ENCODE results near the gene LIMCH1. TPM values are rescaled to one million over a fixed set of nuclear protein-coding genes. Genes with fewer than 3 reads are reported as not detected.

LIMCH1 gene
- polyA plus RNA-seq, 3 donors = 107 to 120 (median 108) TPM

DNA sequence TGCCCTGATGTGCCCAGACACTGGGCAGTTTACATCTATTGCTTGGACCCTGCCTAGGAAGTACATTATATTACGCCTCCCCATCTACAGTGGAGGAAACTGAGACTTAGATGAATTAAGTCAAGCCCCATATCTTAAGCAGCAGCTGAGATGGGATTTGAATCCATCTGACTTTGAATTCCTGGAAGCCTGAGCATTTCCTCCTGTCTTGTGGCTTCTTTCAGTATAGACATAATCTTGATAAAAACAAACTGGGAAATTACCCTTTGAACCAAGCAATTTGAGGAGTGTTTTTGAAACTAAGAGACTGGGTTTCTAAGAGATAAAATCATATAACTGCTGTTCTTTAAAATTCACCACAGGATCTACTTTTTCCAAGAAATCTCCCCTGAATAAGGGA is 18.6 kb downstream of the LIMCH1 start:
- no peak for DNase-seq (ENCODE audit: low read depth in 3 of 3, low spot score in 2 of 3)

DNA sequence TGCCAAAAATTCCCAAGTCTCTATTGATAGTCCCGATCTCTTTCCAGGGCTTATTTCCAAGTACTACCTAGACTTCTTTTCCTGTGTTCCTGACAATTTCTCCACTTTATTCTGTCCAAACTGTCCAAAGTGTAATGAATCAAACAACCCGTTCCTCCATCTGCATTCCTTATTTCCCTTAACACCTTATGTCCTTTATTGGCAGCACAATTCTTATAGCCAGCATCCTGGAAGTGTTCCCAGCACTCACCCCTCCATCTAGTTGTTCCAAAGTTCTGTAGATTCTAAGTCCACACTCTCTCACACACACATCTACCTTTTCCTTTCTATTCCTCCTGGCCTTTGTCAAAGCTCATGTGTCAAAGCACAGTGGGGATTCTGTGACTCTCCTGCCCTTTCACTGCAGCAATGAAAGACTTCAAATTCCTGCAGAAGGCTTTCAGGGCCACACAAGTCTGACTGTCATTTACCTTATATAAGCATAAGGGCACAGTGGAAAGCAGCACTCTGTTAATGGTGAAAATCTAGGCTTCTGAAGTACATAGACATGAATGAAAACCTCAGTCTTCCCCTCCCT is 22.1 kb downstream of the LIMCH1 start:
- no peak for DNase-seq (ENCODE audit: low read depth in 3 of 3, low spot score in 2 of 3)

GRCh38 chr4:41561244-41561643 is 23.3 kb downstream of the LIMCH1 start:
- no peak for DNase-seq (ENCODE audit: low read depth in 3 of 3, low spot score in 2 of 3)

DNA sequence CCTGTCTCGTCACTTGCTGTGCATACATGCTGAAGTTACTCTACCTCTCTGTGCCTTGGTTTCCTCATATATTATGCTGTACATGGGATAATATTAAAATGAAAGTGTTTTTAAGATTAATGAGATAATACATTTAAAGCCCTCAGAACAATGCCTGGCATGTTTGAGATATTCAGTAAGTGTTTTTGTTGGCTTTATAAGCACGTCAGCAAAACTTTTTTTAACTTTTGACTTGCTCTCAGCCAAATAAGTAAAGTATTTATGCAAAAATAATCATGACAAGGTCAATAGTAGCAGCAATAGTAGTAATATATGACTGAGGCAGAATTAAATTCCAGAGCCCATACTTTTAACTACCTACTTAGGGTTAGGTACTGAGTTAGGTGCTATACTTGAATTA is 29.2 kb downstream of the LIMCH1 start:
- no peak for DNase-seq (ENCODE audit: low read depth in 3 of 3, low spot score in 2 of 3)

DNA sequence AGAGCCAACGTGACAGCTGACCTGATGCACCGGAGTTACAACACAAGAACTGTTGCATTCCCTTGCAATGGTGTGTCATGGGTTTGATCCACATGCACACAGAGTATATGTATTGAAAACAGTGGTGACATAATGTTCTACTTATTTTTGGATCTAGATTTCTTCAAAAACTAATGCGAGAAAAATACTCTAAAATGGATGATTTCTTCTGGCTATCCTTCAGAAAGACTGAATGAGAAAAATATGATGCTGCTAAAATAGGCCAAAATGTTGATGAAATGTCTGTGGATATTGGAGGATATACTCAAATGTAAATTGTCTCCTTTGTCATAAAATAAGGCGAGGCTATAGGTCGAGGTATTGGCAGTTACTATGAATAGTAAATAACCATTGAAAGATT is 30.4 kb downstream of the LIMCH1 start:
- DNase-seq (ENCODE audit: low read depth in 3 of 3, low spot score in 2 of 3) = no peak

DNA sequence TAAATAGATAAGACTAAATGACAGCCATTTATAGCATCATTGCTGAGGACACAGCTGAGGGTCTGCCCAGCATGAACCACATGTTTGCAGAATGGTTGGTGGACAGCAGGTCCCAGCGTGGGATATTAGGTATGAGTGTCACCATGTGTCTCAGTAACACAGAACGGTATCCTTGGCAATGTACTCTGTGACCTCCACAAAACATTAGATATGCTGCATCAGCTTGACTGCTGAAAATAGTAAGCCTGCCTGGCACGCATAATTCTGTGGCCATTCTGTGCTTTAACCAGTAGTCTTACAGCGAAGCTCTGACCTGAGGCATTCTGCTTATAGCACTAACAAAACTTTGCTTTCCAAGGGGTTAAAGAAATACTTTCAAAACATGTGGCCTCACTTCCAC is 32.0 kb downstream of the LIMCH1 start:
- no peak for DNase-seq (ENCODE audit: low read depth in 3 of 3, low spot score in 2 of 3)

GRCh38 chr4:41571422-41571821 is 33.5 kb downstream of the LIMCH1 start:
- DNase-seq (ENCODE audit: low read depth in 3 of 3, low spot score in 2 of 3) = no peak

- no peak for DNase-seq (ENCODE audit: low read depth in 3 of 3, low spot score in 2 of 3)
These were observed 34.6 kb downstream of the LIMCH1 start for GRCh38 chr4:41572516-41572915.

GRCh38 chr4:41572956-41573355 is 35.0 kb downstream of the LIMCH1 start:
- no peak for DNase-seq (ENCODE audit: low read depth in 3 of 3, low spot score in 2 of 3)

- no peak for DNase-seq (ENCODE audit: low read depth in 3 of 3, low spot score in 2 of 3)
These were observed 35.6 kb downstream of the LIMCH1 start for GRCh38 chr4:41573502-41574001.

DNA sequence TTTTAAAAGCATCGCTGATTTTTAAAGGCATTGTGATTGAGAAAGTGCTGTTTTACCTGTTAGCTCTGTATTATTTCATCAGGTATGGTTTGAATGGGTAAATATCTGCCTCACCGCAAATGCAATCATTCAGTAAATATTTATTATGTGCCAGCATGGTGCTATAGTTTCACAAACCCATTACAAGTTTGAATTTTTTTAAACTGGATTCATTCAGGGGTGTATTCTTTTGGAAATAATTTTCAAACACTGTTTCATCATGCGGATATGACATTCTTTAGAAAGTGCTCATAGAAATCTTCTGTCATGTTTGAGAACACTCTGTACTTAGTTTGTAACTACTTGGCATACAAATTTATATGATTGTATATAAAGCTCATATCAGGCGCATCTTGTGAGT is 37.2 kb downstream of the LIMCH1 start:
- no peak for DNase-seq (ENCODE audit: low read depth in 3 of 3, low spot score in 2 of 3)

DNA sequence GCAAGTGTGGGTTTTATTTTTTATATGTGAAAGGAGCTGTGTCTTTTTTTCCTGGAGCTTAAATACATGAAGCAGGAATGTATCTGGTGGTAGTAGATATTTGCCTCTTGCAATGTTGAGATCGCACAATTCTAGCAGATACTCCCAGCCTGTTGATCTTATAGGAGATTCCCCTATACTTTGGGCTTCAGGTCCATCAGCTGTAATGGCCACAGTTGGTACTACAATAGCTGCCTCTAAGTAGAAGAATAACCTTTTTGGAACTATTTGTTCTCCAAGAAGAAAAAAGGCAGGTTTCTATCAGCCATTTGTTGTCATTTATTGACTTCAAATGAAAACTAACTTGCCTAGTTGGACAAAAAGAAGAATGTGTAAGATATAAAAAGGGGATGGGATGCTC is 37.7 kb downstream of the LIMCH1 start:
- DNase-seq (ENCODE audit: low read depth in 3 of 3, low spot score in 2 of 3) = no peak

- no peak for DNase-seq (ENCODE audit: low read depth in 3 of 3, low spot score in 2 of 3)
These were observed 41.1 kb downstream of the LIMCH1 start for GRCh38 chr4:41579043-41579442.

DNA sequence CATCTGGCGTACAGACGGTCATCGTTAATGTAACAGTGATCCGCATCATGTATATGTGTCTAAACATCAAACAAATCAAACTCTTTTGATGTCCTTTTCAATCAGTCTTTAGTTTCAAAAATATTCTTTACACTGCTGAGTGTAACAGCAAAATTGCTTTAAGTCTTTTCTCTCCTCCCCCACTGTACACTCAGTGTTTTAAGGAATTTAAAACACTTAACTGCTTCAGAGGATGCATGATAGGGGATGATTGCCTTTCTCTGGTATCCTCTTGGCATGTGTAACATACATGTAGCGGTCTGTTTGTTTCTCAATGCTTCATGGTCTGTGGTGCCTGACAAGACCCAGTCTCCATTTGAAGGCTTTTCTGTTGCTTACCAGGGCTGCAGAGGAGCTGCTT is 41.6 kb downstream of the LIMCH1 start:
- no peak for DNase-seq (ENCODE audit: low read depth in 3 of 3, low spot score in 2 of 3)

DNA sequence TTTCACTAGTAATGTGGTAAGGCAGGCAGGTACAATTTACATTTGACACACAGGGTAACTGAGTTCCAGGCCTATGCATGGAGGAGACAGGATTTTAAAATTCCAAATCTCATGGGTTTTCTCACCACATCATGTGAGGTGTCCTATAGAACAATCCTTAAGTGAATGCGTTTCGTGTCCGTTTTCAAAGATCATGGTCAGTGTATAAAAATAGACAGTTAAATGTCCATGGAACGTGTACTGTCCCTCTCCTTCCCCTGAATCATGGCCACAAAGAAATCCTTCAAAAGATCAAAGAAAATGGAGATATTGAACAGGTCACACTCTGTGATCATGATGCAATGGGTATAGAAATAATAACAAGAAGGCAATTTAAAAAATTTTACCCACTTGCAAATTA is 42.0 kb downstream of the LIMCH1 start:
- DNase-seq (ENCODE audit: low read depth in 3 of 3, low spot score in 2 of 3) = no peak

- no peak for DNase-seq (ENCODE audit: low read depth in 3 of 3, low spot score in 2 of 3)
These were observed 48.8 kb downstream of the LIMCH1 start for GRCh38 chr4:41586675-41587225.

DNA sequence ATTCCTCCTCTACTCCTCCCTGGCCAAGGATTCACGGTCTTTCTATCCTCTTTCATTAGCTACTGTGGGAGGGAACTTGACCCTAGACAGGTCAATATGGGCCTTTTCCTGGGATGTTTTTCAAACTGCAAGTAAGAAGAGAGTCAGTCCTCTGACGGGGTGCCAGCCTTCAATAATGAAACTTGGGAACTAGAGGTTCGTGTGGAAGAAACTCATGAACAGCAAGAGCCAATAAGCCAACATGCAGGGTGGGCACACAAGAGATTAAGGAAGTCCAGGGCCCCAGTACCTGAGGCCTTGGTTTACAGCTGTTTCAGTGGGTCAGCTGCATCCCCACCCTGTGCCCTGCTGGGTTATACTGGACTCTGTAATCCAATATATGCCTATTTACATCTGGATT is 49.3 kb downstream of the LIMCH1 start:
- no peak for DNase-seq (ENCODE audit: low read depth in 3 of 3, low spot score in 2 of 3)

- no peak for DNase-seq (ENCODE audit: low read depth in 3 of 3, low spot score in 2 of 3)
These were observed 52.6 kb downstream of the LIMCH1 start for GRCh38 chr4:41590591-41590990.

DNA sequence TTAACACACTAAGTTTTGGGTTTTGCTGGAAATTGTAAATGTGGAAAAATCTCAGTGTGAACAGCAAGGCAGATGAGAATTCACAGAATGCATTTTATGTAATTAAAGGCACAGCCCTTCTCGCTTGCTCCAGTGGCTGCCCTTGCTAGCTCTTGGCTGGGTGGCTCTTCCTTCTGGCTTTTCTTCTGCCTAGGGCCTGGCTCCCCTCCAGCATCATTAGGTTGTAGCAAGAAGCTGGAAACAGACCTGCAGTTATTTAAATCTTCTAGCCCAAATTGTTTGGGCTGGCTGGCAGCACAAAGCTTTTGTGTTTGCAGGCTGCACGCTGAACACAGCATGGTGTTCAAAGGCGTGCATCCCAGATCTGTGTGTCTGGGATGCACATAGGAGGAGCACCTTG is 56.5 kb downstream of the LIMCH1 start:
- no peak for DNase-seq (ENCODE audit: low read depth in 3 of 3, low spot score in 2 of 3)

DNA sequence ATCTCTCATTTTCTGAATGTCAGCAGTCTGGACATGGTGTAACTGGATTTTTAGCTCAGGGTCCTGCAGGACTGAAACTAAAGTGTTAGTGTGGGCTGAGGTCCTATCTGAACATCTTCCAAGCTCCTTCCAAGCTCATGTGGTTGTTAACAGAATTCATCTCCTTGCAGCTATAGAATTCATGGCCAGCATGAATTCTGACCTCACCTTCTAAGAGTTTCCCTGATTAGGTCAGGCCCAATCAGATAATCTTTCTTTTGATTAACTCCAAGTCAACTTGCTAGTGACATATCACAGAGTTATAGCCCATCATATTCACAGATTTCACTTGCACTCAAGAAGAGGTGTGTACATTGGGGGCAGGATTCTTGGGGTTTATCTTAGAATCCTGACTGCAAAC is 59.5 kb downstream of the LIMCH1 start:
- DNase-seq (ENCODE audit: low read depth in 3 of 3, low spot score in 2 of 3) = no peak

GRCh38 chr4:41598580-41598979 is 60.6 kb downstream of the LIMCH1 start:
- no peak for DNase-seq (ENCODE audit: low read depth in 3 of 3, low spot score in 2 of 3)

DNA sequence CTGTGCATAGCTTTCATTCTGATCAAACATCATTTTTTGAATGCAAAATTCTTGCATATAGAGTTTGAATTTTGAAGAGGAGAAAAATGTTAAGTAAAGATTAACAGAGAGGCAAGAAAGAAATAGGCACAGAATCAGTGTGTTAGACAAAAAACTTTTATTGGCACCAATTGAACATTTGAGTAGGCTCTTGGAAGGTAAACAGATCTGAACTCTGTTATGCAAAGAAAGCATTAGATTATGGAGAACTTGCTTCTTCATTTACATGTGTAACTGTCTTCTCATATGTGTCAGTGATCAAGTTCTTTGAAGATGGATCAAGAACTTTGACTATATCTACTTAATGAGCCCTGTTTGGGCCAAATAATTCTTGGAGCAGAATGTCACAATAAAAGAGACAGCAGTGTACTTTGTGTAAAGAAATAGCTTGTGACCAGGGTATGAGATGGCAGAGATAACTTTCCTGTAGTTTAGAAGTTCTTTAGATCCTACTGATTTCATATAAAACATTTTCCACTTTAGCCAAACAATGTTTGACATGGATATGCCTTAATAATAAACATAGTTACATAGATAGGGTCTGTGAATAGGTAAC is 61.3 kb downstream of the LIMCH1 start:
- no peak for DNase-seq (ENCODE audit: low read depth in 3 of 3, low spot score in 2 of 3)
